Choroid plexus epithelial cell (primary cell): Measurements from ENCODE around the gene SMC1B.

Experiments used
- DNase-seq: peaks from one replicate; pipeline ENCODE4 v3.0.0-alpha.2; 2010; ENCODE audit warnings: low read depth
- H3K4me3 ChIP-seq: 2 replicates; pipeline ENCODE4 v1.5.1; 2011; ENCODE audit warnings: low read depth, mild to moderate bottlenecking, control low read depth, low read length, moderate library complexity
- TF ChIP-seq, protein P1 (sequence below): conservative IDR thresholded peaks from 2 replicates; pipeline ENCODE4 v1.5.1; 2011; ENCODE audit warnings: low read depth, mild to moderate bottlenecking, control low read depth, inconsistent platforms, low read length, moderate library complexity

The SMC1B gene

DNA sequence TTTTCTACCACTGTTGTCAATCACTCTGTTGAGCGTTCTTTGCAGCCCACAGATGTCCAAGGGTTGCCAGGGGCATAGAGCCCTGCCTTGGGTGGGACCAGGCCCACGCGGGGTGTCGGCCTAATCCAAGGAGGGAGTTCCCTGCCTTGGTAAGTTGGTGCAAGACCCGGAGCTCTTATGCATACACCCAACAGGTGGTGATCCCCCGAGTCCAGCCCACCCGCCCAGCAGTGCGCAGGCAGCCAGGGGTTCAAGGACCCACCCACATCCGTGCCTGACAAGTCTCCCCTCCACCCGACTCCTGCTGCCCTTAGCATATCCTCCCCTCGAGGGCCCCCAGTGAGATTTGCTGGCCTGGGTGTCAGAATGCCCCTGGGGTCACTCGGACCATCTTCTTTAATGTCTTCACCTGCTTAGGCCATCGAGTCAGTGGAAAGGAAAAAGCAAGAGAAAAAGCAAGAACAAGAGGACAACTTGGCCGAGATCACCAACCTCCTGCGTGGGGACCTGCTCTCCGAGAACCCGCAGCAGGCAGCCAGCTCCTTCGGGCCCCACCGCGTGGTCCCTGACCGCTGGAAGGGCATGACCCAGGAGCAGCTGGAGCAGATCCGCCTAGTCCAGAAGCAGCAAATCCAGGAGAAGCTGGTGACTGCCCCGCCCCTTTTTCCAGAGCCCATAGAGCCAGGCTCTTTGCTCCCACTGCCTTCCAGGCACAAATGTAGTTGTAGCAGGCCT, 12.3 kb upstream of the SMC1B start:
- no peak overlapping the region for H3K4me3 ChIP-seq
- no peak for DNase-seq
- TF ChIP-seq, protein P1, sequence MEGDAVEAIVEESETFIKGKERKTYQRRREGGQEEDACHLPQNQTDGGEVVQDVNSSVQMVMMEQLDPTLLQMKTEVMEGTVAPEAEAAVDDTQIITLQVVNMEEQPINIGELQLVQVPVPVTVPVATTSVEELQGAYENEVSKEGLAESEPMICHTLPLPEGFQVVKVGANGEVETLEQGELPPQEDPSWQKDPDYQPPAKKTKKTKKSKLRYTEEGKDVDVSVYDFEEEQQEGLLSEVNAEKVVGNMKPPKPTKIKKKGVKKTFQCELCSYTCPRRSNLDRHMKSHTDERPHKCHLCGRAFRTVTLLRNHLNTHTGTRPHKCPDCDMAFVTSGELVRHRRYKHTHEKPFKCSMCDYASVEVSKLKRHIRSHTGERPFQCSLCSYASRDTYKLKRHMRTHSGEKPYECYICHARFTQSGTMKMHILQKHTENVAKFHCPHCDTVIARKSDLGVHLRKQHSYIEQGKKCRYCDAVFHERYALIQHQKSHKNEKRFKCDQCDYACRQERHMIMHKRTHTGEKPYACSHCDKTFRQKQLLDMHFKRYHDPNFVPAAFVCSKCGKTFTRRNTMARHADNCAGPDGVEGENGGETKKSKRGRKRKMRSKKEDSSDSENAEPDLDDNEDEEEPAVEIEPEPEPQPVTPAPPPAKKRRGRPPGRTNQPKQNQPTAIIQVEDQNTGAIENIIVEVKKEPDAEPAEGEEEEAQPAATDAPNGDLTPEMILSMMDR = no peak

DNA sequence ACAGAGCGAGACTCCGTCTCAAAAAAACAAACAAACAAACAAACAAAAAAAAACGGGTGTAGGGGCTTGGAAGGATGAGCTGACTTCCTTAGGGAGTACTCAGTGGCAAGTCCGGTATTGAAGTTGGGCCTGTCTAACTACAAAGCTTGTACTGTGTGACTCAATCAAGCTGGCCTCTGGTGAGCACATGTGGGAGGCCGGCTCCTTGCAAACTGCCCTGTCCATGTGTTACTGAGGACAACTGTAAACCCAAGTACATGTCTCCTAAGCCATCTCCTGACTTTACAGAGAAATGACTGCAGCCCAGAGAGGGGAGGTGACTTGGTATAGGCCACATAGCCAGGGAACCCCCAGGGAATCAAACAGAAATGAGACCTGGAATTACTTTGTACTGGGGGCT, 11.7 kb upstream of the SMC1B start:
- H3K4me3 ChIP-seq = no peak overlapping the region
- TF ChIP-seq, protein P1 = no peak
- DNase-seq = peak; percentile 47

DNA sequence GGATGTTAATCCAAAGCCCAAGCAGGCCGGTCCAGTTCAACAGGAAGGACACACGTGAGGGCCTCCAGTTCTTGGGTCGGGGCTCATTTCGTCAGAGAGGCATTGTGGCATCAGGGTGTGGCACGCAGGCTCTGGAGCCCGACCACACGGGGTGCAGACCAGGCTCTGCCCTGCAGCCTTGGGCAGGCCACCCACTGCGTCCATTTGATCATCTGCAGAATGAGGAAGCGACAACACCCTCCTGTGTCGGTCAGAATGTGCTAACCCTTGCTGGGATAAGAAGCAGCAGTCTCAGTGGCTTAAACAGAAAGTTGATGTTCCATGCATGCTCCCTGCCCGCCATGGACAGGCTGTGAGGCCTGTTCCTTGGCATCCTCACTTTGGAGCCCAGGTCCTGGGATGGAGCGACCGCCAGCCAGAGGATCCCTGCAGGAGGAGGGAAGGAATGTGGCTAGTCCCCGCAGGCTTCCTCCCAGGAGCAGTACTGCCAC, 10.9 kb upstream of the SMC1B start:
- TF ChIP-seq, protein P1 = no peak
- DNase-seq = no peak
- no peak overlapping the region for H3K4me3 ChIP-seq

DNA sequence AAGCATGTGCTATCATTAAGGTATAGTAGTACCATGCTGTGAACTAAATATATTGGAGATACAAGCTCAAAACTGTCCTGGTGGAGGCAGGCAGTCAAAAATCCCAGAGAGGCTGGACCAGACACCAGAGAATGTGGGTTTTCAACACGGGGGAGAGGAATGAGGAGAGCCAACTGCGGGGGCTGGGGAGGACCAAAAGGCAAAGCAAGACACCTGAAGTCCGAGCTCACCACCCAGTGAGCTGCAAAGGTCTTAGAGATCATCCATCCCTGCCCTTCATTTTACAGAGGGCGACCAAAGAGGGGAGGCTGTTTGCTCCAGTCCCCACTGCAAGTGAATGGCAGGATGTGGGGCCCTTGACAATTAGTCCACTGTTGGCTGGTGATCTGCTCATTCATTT, 10.1 kb upstream of the SMC1B start:
- TF ChIP-seq, protein P1 = no peak
- no peak overlapping the region for H3K4me3 ChIP-seq
- DNase-seq = no peak

DNA sequence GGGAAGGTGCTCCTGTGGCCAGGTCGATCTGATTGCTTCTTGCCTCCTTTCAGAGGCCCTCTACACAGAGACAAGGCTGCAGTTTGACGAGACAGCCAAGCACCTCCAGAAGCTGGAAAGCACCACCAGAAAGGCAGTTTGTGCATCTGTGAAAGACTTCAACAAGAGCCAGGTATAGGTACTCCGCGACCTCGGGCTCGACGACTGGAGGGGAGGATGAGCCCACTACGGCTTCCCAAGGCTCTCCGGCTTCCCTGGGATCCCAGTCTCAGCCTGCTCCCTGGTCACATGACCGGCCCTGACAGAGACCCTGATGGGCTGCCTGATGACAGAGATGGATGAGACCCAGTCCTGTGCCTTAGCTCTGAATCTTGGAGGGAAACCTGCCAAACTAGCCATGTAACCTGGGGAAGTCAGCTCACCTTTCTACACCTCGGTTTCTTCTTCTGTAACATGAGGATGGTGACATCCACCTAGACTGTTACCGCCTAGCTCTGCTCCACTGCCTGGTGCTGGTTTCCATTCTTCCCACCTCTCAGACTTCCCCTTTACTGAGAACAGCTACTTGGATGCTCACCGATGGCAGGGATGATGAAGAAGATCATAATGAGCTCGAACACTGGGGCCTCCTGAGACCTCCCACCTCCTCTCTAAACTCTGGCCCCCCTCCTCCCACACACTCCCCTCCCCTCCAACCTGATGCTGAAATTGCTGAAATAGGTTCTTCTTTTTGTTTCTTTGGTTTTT, 9.0 kb upstream of the SMC1B start:
- DNase-seq = no peak
- TF ChIP-seq, protein P1 = no peak

DNA sequence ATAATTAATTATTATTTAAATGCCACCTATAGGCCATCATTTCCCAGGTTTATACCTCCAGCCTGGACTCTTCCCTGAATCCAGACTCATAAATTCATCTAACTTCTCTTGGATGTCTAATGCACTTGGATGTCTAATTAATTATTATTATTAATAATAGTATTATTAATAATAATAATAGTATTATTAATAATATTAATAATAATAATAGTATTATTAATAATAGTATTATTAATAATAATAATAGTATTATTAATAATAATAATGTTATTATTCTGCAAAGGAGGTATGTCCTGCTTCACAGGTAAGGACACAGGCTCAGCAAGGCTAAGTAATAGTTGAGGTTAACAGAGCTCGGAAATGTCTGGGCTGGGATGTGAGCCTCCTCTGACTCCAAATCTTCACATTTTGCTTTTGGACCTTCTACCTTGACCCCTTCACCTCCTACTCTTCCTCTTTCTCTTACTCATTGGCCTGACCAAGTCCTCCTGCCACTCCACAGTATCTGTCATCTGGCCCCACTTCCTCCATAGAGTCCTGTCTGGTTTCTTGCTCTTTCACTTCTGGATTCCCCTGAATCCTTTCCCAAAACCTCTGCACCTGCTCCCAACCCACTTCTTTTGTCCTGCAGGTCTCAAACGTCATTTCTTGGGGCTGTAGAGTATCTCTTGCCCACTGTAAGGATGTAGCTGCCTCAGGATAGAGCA, 8.1 kb upstream of the SMC1B start:
- DNase-seq = no peak
- no peak overlapping the region for H3K4me3 ChIP-seq
- TF ChIP-seq, protein P1 = no peak

More for the DNA sequence above, 9.0 kb upstream of the SMC1B start:
- no peak overlapping the region for H3K4me3 ChIP-seq
